K562 (cell line): Measurements from ENCODE around the gene KTI12.

Source experiments
- ZBTB43 ChIP-seq: sonication (generic); formaldehyde crosslinking; IDR thresholded peaks from 2 replicates; pipeline ENCODE4 v1.8.0; 2023; ENCODE audit warnings: mild to moderate bottlenecking, missing genetic modification reagents
- TF ChIP-seq, protein P1 (sequence below): fragments of 200-400 bp; formaldehyde crosslinking; IDR thresholded peaks from 2 replicates; pipeline ENCODE4 v1.6.1; 2017; ENCODE audit warnings: mild to moderate bottlenecking, low read depth, low read length, moderate library complexity

- TF ChIP-seq ZBTB43, result no peak
- TF ChIP-seq, protein P1, sequence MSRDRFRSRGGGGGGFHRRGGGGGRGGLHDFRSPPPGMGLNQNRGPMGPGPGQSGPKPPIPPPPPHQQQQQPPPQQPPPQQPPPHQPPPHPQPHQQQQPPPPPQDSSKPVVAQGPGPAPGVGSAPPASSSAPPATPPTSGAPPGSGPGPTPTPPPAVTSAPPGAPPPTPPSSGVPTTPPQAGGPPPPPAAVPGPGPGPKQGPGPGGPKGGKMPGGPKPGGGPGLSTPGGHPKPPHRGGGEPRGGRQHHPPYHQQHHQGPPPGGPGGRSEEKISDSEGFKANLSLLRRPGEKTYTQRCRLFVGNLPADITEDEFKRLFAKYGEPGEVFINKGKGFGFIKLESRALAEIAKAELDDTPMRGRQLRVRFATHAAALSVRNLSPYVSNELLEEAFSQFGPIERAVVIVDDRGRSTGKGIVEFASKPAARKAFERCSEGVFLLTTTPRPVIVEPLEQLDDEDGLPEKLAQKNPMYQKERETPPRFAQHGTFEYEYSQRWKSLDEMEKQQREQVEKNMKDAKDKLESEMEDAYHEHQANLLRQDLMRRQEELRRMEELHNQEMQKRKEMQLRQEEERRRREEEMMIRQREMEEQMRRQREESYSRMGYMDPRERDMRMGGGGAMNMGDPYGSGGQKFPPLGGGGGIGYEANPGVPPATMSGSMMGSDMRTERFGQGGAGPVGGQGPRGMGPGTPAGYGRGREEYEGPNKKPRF, result no peak
Measured at GRCh38 chr1:52003877-52004276, 29.7 kb downstream of the KTI12 start.
